Stimulated activated CD4-positive, alpha-beta T cell treated with anti-CD3 and anti-CD28 coated beads, TNF-alpha, amount 100 ng/mL, for 48 hours (primary cell): Measurements from ENCODE around the gene TSPAN3.

Experiments
- DNase-seq, 3 donors: peaks; one replicate each; pipeline ENCODE4 v3.0.0-alpha.2; 2020; ENCODE audit warnings: low read depth in 3 of 3

TSPAN3 gene

DNA sequence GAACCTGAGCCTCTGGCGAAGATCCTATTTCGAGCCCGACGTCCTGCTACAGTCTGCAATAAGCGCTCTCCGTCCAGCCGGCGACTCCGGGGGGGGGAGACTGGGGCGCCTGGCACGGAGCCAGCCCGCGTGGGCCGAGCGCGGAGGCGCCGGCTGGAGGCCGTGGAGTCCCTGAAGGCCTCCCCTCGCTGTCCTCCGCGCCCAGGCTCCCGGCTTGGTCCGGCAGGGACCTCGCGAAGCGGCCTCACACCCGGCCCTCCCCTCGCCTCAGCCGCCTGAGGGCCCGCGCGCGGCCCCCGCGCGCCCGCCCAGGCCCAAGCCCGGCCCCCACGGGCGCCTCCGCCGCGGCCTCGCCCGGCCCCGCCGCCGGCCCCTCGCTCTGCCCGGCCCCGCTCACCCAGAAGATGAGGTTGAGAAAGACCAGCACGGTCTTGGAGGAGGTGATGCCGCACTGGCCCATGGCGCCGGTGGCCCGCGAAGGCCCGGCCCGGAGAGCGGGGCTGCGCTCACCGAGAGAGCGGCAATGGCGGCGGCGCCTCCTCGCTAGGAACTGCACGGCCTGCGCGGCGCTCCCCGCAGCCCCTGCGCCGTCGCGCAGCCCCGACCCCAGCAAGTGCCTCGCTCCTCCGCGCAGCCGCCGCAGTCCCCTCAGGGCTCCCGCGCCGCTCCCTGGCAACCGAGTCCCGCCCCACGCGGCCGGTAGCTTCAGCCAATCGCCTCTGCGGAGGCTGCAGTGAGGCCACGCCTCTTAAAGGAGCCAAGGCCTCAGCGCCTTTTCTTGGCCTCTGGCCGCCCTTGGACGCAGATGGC is at the start of gene TSPAN3:
TSS of gene TSPAN3 (minus strand) at position 615 of the 810 bp plus-strand sequence. CDS start at position 460, 155 bp downstream.
- peak; percentile 89 to 90 (median 90) for DNase-seq

DNA sequence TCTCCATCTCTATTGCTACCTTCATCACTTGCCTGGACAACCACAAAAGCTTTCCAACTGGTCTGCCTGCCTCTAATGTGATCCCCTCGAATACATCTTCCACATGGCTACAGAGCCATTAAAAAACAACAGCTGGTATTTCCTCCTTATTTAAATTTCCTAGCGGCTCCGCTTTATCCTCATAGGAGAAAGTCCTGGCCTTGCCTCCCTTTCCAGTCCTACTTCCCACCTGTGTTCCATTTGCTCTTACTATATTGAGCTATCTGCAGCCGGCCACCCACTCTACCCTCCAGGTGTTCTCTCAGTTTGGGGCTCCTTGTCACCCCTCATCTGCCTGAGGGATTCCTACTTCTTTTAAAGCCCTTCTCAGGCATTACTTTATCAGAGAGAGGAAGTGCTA is 49.7 kb upstream of the TSPAN3 start:
- DNase-seq: no peak

DNA sequence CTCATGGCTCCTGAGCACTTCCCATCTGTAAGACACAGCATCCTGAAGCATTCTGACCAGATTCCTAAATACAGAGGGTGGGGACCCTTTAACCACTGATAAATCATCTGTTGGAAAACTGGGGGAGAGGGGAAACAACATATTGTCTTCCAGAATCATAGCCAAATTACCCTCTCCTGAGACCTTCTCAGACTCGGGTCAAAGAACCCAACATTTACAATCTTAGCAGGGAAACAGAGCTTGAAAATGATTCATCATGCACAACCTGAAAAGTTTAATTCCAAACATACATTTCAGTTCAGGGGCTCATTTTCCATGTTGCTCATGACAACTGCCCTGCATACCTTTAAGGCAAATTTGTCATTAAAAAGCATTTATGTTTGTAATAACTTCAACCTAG is 48.5 kb upstream of the TSPAN3 start:
- DNase-seq: no peak

DNA sequence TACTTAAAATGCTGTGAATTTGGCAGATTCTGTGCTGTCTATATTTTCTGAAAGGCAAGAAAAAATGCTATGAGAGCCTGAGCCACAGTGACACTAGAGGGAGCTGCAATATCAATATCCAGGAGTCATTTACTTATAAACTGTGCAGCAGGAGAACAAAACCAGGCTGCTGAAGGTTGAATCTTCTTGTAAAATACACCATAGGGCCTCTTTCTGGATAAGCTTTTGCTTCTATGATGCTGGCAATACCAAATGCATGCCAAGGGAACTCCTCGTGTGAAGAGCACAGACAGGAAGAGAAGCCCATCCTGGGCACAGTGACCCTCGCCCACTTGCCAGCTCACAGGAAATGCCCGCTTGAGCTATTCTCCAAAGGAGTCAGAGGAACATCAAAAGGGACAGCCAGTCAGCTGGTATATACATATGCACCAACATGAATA is 48.0 kb upstream of the TSPAN3 start:
- no peak for DNase-seq

DNA sequence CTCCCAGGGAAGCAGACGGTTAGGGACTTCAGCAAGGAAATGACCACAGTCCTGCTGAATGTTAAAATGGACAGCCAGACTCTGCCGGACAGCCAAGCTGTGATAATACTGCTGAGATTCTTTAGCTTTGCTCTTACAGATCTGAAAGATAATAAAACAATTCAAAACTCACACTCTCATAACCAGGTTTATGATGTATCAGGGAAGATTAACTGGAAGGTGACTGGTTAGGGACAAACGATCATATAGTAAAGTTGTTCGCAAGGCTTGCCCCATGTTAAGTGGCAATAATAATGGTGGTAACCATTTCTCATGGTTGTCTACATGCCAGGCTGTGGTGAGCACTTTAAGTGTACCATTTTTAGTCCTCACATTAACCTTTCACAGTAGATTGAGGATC is 44.3 kb upstream of the TSPAN3 start:
- DNase-seq: no peak

GRCh38 chr15:77112838-77113504 is 42.1 kb upstream of the TSPAN3 start:
- DNase-seq: no peak

DNA sequence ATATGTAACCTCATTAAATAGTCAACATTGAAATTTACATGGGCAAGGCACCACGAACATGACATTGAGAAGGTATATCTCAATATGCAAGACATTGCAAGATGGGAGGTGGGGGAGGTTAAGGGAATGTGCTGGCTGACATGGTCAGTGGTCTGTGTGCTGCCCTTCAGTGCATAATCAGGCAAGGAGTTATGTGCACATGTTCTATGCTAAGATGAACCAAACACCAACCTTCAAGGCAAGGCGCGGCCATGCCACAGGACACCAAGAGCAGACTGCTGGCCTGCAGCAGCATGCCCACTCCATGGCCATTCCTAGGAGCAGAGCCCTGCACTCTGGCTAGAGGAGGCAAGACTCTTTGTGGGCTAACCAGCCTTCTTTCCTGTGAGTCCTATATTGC is 40.9 kb upstream of the TSPAN3 start:
- no peak for DNase-seq

- peak in 2 of 3 donors; percentile 10 to 31 for DNase-seq
Observed at GRCh38 chr15:77107531-77108355, 36.8 kb upstream of the TSPAN3 start.

DNA sequence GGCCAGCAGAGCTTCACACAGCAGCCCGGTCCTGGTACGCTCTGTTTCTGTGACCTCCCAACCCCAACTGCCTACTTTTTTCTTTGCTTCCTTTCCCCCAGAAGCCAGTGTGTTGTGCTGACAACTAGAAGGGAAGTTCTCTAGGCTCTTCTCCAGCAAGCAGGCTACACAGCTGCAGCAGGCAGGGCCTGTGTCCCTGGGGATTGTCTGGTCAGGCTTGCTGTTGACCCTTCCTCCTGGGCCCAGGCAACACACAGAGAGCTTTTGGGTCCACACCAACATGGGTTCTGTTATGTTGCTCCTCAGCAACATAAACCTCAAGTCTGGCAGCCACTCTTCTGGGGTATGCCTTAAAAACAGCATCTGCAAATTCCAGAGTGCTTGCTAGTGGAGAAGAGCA is 36.2 kb upstream of the TSPAN3 start:
- DNase-seq: no peak

GRCh38 chr15:77104155-77104554 is 33.2 kb upstream of the TSPAN3 start:
- no peak for DNase-seq

DNA sequence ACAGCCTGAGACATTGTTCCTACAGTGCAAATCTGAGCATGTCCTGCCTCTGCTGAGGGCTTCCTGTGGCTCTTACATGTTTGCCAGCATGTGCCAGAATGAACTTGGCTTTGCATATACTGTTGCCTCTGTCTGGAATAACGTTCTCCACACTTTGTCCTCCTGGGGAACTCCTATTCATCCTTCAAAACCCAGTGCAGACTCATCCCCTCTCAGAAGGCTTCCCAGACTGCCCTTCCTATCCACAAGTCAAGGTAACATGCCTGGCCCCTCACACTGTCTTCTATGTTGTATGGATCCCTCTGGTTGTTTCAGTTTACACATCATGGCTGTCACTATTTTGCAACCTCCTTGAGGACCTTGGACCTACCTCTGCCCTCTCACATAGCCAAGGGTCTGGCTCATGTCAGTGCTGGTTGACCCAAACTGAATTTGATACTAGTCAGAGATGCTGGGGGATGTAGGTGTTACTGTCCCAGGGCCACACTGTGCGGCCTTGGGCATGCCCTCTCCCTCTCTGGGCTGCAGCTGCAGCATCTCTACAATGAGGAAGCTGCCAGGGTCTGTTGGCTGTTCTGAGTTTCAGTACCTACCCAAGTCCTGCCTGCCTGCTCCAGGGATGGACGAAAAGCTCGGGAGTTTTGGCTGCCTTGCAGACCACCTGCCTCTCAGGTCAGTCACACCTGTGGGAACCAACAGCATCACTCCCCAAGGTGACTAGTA is 29.0 kb upstream of the TSPAN3 start:
- no peak for DNase-seq

DNA sequence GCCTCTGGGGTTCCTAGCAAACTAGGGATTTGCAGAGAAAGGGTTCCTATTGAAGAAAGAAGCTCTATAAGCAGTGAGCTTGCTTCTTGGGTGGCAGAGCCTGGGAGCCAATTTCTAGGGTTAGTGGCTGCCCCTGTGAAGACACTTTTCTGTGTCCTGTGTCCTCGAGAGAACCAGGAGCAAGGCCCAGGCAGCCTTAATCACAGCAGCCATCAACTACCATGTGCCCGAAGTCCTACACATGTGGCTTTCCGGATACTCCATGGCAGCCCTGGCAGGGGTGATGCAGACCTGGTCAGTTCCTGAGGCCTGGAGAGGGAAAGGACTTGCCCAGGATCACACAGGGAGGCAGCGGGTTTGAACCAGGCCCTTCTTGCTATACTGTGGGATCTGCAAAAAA is 27.7 kb upstream of the TSPAN3 start:
- DNase-seq: no peak

GRCh38 chr15:77097921-77098320 is 27.0 kb upstream of the TSPAN3 start:
- DNase-seq: no peak

DNA sequence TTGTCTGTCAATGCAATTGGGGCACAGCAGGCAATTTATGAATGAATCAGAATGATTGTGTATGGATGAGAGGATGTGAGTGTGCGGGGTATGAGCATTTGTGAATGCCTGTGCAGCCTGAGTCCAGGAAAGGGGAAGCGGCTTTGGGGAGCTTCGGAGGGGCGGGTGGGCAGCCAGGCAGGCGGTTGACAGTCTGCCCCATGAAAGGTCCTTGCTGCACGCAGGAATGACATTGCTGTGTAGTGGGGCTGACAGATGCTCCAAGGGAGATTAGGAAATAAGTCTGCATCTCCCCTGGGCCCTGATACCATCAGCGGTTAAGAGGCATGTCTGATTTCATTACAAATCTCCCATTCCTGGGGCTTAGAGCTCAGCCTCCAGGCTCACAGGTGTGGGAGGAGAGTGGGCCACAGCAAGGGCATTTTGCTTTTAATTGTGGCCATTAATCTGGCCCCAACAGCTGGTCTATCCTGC is 26.4 kb upstream of the TSPAN3 start:
- no peak for DNase-seq

DNA sequence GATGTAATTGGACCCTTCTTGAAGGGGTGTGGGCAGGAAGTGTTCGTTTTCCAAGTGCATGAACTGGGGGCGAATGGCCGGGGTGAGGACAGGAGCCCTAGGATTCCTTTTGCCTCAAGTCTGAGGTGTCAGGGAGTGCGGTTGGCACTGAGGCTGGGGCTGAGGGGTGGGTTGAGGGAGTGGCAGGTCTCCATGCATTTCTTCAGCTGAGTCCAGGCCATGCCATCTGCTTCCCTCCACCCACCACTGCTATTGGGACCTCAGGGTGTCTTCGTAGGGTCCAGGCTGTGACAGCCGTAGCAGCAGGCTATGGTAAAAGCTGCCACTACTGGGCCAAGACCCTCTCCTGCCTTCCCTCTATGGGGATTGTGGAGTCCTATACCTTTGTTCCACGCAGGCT is 25.6 kb upstream of the TSPAN3 start:
- DNase-seq: no peak

GRCh38 chr15:77096138-77096537 is 25.2 kb upstream of the TSPAN3 start:
- DNase-seq: no peak

- no peak for DNase-seq
Observed at GRCh38 chr15:77094397-77095030, 23.6 kb upstream of the TSPAN3 start.

DNA sequence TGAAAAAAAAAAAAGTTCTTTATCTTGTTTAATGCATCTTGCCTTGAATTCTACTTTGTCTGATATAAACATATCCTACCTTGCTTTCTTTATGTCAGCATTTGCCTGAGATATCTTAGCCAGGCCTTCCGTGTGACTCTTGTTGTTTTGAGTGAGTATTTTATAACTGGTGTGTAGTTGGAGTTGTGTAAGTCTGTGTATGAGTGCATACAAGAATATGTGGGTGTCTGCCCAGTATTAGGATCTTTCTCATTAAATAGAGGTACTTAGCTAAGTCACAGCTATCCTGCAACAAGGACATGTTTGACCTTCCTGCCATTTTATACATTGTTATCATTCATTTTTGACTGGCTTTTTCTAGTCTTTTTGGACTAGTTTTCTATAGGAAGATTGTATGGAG is 22.5 kb upstream of the TSPAN3 start:
- DNase-seq: no peak

GRCh38 chr15:77091097-77091496 is 20.2 kb upstream of the TSPAN3 start:
- no peak for DNase-seq

- no peak for DNase-seq
Observed at GRCh38 chr15:77087213-77087612, 16.3 kb upstream of the TSPAN3 start.

DNA sequence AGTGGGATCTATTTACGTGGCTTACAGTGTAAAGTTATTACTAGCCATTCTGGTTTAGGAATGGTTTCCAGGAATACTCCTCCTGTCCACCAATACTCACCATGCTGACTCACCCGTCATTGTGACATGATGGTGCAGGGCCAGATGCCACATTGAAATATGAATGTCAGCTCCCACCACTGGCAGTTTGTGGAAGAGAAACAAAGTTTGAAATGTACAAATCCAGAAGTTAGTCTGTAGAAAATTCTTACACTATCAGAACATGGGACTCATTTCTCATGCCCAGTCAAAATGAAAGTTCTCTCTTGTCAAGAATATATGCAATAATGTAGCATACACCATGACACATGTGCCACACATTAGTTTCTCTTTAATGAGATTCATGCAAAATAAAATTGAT is 14.4 kb upstream of the TSPAN3 start:
- no peak for DNase-seq
